HG03196 (cell line): Measurements from ENCODE around the gene ADAMTS3.

ENCODE experiments used
- ATAC-seq: cut with Tn5 transposase; IDR thresholded peaks from one replicate; pipeline ENCODE4 v1.9.1; 2021; ENCODE audit not compliant: unreplicated experiment

The ADAMTS3 gene

GRCh38 chr4:72418458-72418857 is 150.6 kb downstream of the ADAMTS3 start:
- no peak for ATAC-seq

- ATAC-seq: no peak
These were observed 158.9 kb downstream of the ADAMTS3 start for GRCh38 chr4:72410158-72410557.

- ATAC-seq: no peak
These were observed 160.5 kb downstream of the ADAMTS3 start for GRCh38 chr4:72408568-72408967.

GRCh38 chr4:72405417-72405816 is 163.6 kb downstream of the ADAMTS3 start:
- ATAC-seq: no peak

- ATAC-seq: no peak
These were observed 171.7 kb downstream of the ADAMTS3 start for GRCh38 chr4:72397314-72397713.

- ATAC-seq: no peak
These were observed 174.9 kb downstream of the ADAMTS3 start for GRCh38 chr4:72394012-72394663.

GRCh38 chr4:72391281-72391680 is 177.7 kb downstream of the ADAMTS3 start:
- ATAC-seq: no peak

- no peak for ATAC-seq
These were observed 178.6 kb downstream of the ADAMTS3 start for GRCh38 chr4:72390409-72390808.

- no peak for ATAC-seq
These were observed 180.5 kb downstream of the ADAMTS3 start for GRCh38 chr4:72388521-72388920.

- no peak for ATAC-seq
These were observed 181.1 kb downstream of the ADAMTS3 start for GRCh38 chr4:72387959-72388358.

GRCh38 chr4:72383439-72383838 is 185.6 kb downstream of the ADAMTS3 start:
- ATAC-seq: no peak

GRCh38 chr4:72378901-72379300 is 190.1 kb downstream of the ADAMTS3 start:
- no peak for ATAC-seq

GRCh38 chr4:72377491-72378194 is 191.4 kb downstream of the ADAMTS3 start:
- ATAC-seq: no peak

- no peak for ATAC-seq
These were observed 192.1 kb downstream of the ADAMTS3 start for GRCh38 chr4:72376901-72377300.

GRCh38 chr4:72375073-72375736 is 193.8 kb downstream of the ADAMTS3 start:
- no peak for ATAC-seq

- no peak for ATAC-seq
These were observed 194.9 kb downstream of the ADAMTS3 start for GRCh38 chr4:72374159-72374558.

- no peak for ATAC-seq
These were observed 202.4 kb downstream of the ADAMTS3 start for GRCh38 chr4:72366601-72367000.

- ATAC-seq: no peak
These were observed 203.0 kb downstream of the ADAMTS3 start for GRCh38 chr4:72365981-72366380.

GRCh38 chr4:72365016-72365415 is 204.0 kb downstream of the ADAMTS3 start:
- no peak for ATAC-seq

GRCh38 chr4:72360075-72360474 is 208.9 kb downstream of the ADAMTS3 start:
- ATAC-seq: no peak

- ATAC-seq: no peak
These were observed 210.5 kb downstream of the ADAMTS3 start for GRCh38 chr4:72358483-72358882.

- ATAC-seq: no peak
These were observed 211.1 kb downstream of the ADAMTS3 start for GRCh38 chr4:72357908-72358307.
